ENCODE measurements around the gene BARX2. TPM values are rescaled to one million over a fixed set of nuclear protein-coding genes. Genes with fewer than 3 reads are reported as not detected.

BARX2 gene
- total RNA-seq, 4 donors from 2014 or later, result 11.1 to 31.8 (median 23.2) TPM

DNA sequence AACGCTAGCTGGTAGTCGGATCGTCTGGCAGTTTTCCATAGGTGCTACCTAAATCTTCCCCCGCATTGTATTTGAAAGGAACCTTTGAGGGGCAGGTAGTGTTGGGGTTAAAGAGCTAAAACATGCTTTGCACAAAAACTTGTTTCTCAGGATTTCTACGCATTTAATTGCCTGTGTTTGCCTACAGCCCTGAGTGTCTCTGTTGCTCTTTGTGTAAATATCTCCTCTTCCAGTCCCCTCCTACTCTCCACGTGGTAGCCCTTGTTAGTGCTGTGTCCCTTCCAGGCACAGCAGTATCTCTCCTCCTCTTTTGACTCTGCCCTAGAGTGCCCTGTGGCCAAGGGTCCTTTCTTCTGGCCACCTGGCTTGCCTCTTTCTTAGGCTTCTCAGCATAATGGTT lies 81.7 kb downstream of the BARX2 start:
- no peak for TF ChIP-seq POLR2AphosphoS5 (IDR thresholded peaks at IDR 0.05)
- no peak for TF ChIP-seq POLR2A (IDR thresholded peaks at IDR 0.05)
- no peak for TF ChIP-seq CTCF (IDR thresholded peaks at IDR 0.05)
- TF ChIP-seq EP300 (IDR thresholded peaks at IDR 0.05), result no peak
- 65% methylated on average over 6 of the region's 6 CpGs for WGBS
- peak overlapping the region; percentile 59 for H3K27ac ChIP-seq

DNA sequence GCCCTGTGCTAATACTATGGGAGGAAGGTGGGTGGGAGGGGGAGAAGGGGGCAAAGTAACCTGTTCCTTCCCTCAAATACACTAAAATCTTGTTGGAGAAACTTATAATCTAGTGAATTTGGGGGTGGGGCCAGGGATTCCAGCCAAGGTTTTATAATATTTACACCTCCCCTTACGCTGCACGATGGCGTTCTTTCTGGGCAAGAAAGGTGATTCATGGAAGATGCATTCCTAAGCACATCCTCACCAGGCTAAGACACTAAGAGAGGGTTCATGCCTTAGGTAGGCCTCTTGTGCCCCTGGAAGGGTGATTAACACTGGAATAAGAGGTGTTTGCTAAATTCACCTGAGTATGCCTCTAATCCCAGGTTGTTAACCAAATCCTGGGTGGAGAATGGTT lies 82.6 kb downstream of the BARX2 start:
- TF ChIP-seq EP300 (IDR thresholded peaks at IDR 0.05), result no peak
- TF ChIP-seq POLR2A (IDR thresholded peaks at IDR 0.05), result no peak
- no peak for TF ChIP-seq POLR2AphosphoS5 (IDR thresholded peaks at IDR 0.05)
- no peak for TF ChIP-seq CTCF (IDR thresholded peaks at IDR 0.05)
- Histone ChIP-seq H3K4me3 (no peak overlapping the region), H3K27ac (peak overlapping the region; percentile 59), H3K36me3 (no peaks in the 10 kb centered on the region), H3K4me1 (no peaks in the 10 kb centered on the region), H3K27me3 (no peaks in the 10 kb centered on the region), H3K9me3 (no peaks in the 10 kb centered on the region)
- DNase-seq (ENCODE audit: low spot score in 2 of 2), result no peak
- 40% methylated on average over 3 of the region's 3 CpGs for WGBS

More for the DNA sequence above, 81.7 kb downstream of the BARX2 start:
- no peaks in the 10 kb centered on the region for H3K9me3 ChIP-seq
- no peak overlapping the region for H3K4me3 ChIP-seq
- H3K4me1 ChIP-seq, result no peaks in the 10 kb centered on the region
- no peaks in the 10 kb centered on the region for H3K27me3 ChIP-seq
- DNase-seq (ENCODE audit: low spot score in 2 of 2), result no peak
- no peaks in the 10 kb centered on the region for H3K36me3 ChIP-seq

DNA sequence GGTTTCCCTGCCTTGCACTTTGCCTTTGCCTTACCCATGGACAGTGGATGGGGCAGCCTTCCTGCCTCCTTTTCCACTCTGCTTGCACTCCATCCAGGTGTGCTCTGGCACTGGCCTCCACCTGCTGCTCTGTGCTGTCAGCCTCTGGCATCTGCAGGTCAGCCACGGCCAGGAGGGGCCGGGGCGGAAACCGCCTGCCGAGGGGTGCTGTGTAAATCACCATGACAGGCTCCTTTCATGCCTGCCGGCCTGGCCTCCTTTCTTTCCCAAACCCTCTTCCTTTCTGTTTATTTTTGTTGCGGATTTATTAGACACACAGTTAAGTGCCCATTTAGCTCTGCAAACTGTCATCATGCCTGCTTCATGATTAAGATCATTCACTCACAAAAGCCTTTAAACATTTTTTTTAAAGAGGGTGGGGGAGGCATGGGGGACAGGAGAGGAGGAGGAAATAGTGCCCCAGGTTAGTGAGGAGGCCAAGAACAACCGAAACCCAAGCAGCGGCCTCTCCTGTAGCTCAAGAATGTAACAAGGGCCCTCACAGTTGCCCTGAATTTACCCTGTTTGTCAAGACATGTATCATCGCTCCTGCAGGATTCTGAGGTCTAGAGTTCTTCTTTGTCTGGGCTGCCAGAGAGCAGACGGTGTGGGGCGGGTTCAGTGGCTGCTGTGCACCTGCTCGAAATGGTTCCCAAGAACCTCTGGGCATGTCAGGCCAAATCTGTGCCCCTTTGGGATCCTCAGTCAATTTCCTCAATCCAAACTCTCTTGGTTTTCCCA lies 83.3 kb downstream of the BARX2 start:
- no peak for TF ChIP-seq CTCF (IDR thresholded peaks at IDR 0.05)
- no peak for TF ChIP-seq POLR2A (IDR thresholded peaks at IDR 0.05)
- TF ChIP-seq POLR2AphosphoS5 (IDR thresholded peaks at IDR 0.05), result no peak
- TF ChIP-seq EP300 (IDR thresholded peaks at IDR 0.05), result no peak
- Histone ChIP-seq H3K4me1 (no peaks in the 10 kb centered on the region), H3K27me3 (no peaks in the 10 kb centered on the region), H3K9me3 (no peaks in the 10 kb centered on the region), H3K27ac (peak overlapping the region; percentile 59), H3K36me3 (no peaks in the 10 kb centered on the region), H3K4me3 (no peak overlapping the region)
- WGBS, result 52% methylated on average over 13 of the region's 13 CpGs
- no peak for DNase-seq (ENCODE audit: low spot score in 2 of 2)

DNA sequence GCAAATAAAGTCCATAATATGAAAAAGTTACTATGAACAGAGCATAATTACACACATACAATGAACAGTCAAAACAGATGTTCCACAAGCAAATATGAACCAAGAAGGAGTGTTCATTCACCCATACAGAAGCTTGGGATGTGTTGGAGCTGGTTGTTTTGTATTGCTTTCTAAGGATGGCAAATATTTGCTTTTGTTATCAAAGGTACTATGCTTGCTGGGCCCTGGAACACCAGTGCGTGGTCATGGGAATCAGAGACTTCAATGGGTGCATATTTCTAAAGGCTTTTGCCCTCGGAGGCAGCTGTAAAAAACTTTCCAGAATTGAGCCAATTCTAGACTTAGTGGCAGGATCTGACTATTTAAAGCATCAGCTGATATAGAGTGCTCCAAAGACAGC lies 85.1 kb downstream of the BARX2 start:
- H3K4me1 ChIP-seq, result no peaks in the 10 kb centered on the region
- WGBS, result 84% methylated on average over 2 of the region's 2 CpGs
- no peaks in the 10 kb centered on the region for H3K9me3 ChIP-seq
- no peak overlapping the region for H3K27ac ChIP-seq
- no peak for DNase-seq (ENCODE audit: low spot score in 2 of 2)
- H3K27me3 ChIP-seq, result no peaks in the 10 kb centered on the region
- H3K36me3 ChIP-seq, result no peaks in the 10 kb centered on the region
- TF ChIP-seq CTCF (IDR thresholded peaks at IDR 0.05) (no peak), POLR2AphosphoS5 (IDR thresholded peaks at IDR 0.05) (no peak), POLR2A (IDR thresholded peaks at IDR 0.05) (no peak), EP300 (IDR thresholded peaks at IDR 0.05) (no peak)
- H3K4me3 ChIP-seq, result no peak overlapping the region

DNA sequence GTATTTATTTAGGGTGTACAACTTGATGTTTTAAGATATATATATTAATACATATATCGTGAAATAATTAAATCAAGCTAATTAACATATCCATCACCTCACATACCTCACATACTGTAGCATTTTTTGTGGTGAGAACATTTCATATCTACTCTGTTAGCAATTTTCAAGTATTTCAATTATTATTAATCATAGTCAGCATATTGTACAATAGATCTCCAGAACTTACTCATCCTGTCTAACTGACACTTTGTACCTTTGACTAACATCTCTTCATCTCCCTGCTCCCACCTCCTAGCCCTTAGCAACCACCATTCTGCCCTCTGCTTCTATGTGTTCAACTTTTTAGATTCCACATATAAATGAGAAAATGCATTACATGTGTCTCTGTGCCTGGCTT lies 108.4 kb downstream of the BARX2 start:
- Histone ChIP-seq H3K4me1 (no peaks in the 10 kb centered on the region), H3K4me3 (no peak overlapping the region), H3K27me3 (no peaks in the 10 kb centered on the region), H3K27ac (no peak overlapping the region), H3K36me3 (no peaks in the 10 kb centered on the region), H3K9me3 (no peaks in the 10 kb centered on the region)
- no peak for TF ChIP-seq POLR2AphosphoS5 (IDR thresholded peaks at IDR 0.05)
- no peak for TF ChIP-seq EP300 (IDR thresholded peaks at IDR 0.05)
- no peak for TF ChIP-seq CTCF (IDR thresholded peaks at IDR 0.05)
- no peak for TF ChIP-seq POLR2A (IDR thresholded peaks at IDR 0.05)
- 81% methylated on average over 1 of the region's 1 CpG for WGBS
- no peak for DNase-seq (ENCODE audit: low spot score in 2 of 2)
